ENCODE measurements around the gene PEX10.

Gene PEX10

DNA sequence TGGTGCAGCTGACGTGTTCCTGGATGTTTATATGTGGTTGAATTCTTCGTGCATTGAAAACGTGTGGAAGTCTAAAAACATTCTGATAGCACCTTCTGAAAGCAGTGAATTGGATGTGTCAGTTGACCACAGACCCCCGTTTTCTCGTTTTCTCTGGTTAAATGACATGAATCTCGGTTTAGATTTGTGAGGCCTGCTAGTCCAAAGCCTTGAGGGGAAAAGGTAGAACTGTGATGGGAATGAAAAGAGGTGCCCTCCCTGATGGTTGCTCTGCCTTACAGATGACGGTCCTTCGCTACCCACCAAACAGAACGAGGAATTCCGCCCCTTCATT, 11.8 kb downstream of the PEX10 start:
- no peak for TF ChIP-seq REST (IDR thresholded peaks at IDR 0.05; ENCODE audit: low read depth)
- TF ChIP-seq CREB1 (IDR thresholded peaks at IDR 0.05; ENCODE audit: low read depth), result no peak
- TF ChIP-seq EP300 (IDR thresholded peaks at IDR 0.05; ENCODE audit: borderline replicate concordance), result no peak
- TF ChIP-seq EGR1 (IDR thresholded peaks at IDR 0.05), result no peak
- TF ChIP-seq, protein P1, sequence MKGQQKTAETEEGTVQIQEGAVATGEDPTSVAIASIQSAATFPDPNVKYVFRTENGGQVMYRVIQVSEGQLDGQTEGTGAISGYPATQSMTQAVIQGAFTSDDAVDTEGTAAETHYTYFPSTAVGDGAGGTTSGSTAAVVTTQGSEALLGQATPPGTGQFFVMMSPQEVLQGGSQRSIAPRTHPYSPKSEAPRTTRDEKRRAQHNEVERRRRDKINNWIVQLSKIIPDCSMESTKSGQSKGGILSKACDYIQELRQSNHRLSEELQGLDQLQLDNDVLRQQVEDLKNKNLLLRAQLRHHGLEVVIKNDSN (IDR thresholded peaks at IDR 0.05), result no peak
- no peak for TF ChIP-seq CEBPB (IDR thresholded peaks at IDR 0.05)
- no peak for TF ChIP-seq NFIC (IDR thresholded peaks at IDR 0.05)
- no peak for TF ChIP-seq TEAD4 (IDR thresholded peaks at IDR 0.05)
- TF ChIP-seq TCF12 (IDR thresholded peaks at IDR 0.05; ENCODE audit: low read depth), result no peak
- TF ChIP-seq TAF1 (IDR thresholded peaks at IDR 0.05; ENCODE audit: low read depth), result no peak
- TF ChIP-seq ZBTB7A (IDR thresholded peaks at IDR 0.05; ENCODE audit: low read depth), result no peak
- no peak for TF ChIP-seq RAD21 (IDR thresholded peaks at IDR 0.05; ENCODE audit: low read depth)
- no peak for TF ChIP-seq YY1 (IDR thresholded peaks at IDR 0.05; ENCODE audit: low read depth)

DNA sequence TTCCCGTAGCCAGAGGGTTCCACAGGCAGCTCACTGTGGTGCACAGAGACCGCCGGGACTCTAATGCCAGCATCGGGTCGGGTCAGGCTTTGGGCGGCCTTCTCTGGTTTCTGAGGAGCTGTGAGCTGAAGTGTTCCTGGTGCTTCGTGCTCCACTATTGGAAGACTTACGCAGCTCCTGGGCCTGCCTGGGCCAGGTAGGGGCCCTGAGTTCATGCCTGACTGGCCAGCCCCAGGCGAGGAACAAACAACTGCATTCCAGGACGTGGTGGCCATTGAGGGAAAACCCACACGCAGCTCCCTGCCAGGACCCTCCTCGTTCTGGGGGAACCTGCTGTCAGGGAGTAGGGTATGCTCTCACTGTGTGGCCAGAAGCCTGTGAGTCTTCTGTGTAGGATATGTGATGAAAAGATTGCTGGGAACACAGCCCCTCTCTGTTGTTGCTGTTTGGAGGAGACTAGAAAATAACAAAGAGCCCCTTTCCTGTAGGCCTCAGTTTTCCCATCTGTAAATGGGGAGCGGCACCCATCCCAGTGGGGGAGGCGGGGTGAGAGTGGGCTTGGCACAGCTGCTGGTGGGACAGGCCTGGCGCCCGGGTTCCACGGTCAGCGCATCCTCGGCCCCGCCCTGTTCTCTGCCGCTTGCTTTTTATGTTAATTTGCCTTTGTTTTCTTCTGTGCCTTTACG, 12.3 kb downstream of the PEX10 start:
- no peak for TF ChIP-seq CEBPB (IDR thresholded peaks at IDR 0.05)
- TF ChIP-seq TEAD4 (IDR thresholded peaks at IDR 0.05), result no peak
- TF ChIP-seq REST (IDR thresholded peaks at IDR 0.05; ENCODE audit: low read depth), result no peak
- TF ChIP-seq TCF12 (IDR thresholded peaks at IDR 0.05; ENCODE audit: low read depth), result no peak
- TF ChIP-seq EGR1 (IDR thresholded peaks at IDR 0.05), result no peak
- no peak for TF ChIP-seq YY1 (IDR thresholded peaks at IDR 0.05; ENCODE audit: low read depth)
- TF ChIP-seq, protein P2, sequence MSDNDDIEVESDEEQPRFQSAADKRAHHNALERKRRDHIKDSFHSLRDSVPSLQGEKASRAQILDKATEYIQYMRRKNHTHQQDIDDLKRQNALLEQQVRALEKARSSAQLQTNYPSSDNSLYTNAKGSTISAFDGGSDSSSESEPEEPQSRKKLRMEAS (IDR thresholded peaks at IDR 0.05), result no peak
- TF ChIP-seq, protein P1 (IDR thresholded peaks at IDR 0.05), result no peak
- TF ChIP-seq ZBTB7A (IDR thresholded peaks at IDR 0.05; ENCODE audit: low read depth), result no peak
- no peak for TF ChIP-seq NFIC (IDR thresholded peaks at IDR 0.05)
- TF ChIP-seq CREB1 (IDR thresholded peaks at IDR 0.05; ENCODE audit: low read depth), result no peak
- no peak for TF ChIP-seq TAF1 (IDR thresholded peaks at IDR 0.05; ENCODE audit: low read depth)
- TF ChIP-seq FOXM1 (IDR thresholded peaks at IDR 0.05; ENCODE audit: borderline replicate concordance, low read depth), result no peak

DNA sequence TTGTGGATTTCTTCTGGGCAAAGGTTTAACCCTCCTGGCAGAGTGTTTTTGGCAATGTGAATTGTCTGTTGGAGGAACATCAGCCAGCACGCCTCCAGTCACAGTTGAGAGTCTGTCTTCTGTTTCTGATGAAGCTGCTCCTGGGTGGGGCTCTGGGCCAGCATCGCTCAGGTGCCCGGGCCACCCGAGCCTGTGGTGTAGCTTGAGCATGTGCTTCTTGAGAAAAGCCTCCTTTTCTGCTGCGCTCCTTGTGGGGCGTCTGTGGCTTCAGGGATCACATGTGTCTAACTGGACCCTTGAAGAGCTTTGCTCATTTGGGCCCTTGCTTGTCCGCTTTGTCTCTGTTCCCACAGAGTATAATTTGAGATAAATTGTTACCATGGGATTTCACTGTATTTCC, 13.5 kb downstream of the PEX10 start:
- TF ChIP-seq TAF1 (IDR thresholded peaks at IDR 0.05; ENCODE audit: low read depth) (no peak), YY1 (IDR thresholded peaks at IDR 0.05; ENCODE audit: low read depth) (no peak), FOXM1 (IDR thresholded peaks at IDR 0.05; ENCODE audit: borderline replicate concordance, low read depth) (no peak), RAD21 (IDR thresholded peaks at IDR 0.05; ENCODE audit: low read depth) (no peak), EP300 (IDR thresholded peaks at IDR 0.05; ENCODE audit: borderline replicate concordance) (no peak), REST (IDR thresholded peaks at IDR 0.05; ENCODE audit: low read depth) (no peak), CEBPB (IDR thresholded peaks at IDR 0.05) (no peak)
- TF ChIP-seq, protein P2 (IDR thresholded peaks at IDR 0.05), result no peak

DNA sequence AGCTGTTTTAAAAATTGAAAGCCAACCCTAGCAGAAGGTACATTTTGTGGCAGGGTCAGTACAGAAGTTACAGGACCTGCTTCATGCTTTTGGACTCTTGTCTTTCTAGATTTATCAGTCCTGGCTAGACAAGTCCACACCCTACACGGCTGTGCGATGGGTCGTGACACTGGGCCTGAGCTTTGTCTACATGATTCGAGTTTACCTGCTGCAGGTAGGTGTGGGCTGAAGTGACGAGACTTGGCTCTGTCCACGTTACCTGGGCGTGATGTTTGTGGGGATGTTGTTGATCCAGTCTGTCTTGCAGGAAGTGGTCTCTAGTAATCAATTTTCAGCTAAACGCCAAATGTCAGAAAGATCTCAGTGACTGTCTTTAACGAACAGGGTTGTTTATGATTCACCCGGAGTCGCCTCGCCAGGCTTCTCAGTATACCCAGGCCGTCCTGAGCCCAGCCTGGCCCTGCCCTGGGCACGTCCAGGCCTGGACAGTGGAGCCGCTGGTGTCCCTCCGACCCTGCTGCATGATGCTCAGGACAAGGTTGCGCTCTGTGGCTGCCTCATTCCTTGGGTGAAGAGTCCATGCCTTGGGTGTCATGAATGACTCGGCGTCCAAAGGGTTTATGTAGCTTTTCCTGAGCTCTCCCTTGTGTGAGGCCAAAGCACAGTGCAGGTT, 15.2 kb downstream of the PEX10 start:
- TF ChIP-seq TCF12 (IDR thresholded peaks at IDR 0.05; ENCODE audit: low read depth), result no peak
- TF ChIP-seq, protein P1 (IDR thresholded peaks at IDR 0.05), result no peak
- TF ChIP-seq TAF1 (IDR thresholded peaks at IDR 0.05; ENCODE audit: low read depth), result no peak
- TF ChIP-seq CEBPB (IDR thresholded peaks at IDR 0.05), result no peak
- no peak for TF ChIP-seq FOXM1 (IDR thresholded peaks at IDR 0.05; ENCODE audit: borderline replicate concordance, low read depth)

All from Ishikawa (cell line).